ENCODE results near the gene RBM24.
"Not testable (repeated sequence)": the region's sequence is repeated elsewhere in the genome, so short reads cannot be mapped to it uniquely, and the experiment has no call there.

RBM24 gene

DNA sequence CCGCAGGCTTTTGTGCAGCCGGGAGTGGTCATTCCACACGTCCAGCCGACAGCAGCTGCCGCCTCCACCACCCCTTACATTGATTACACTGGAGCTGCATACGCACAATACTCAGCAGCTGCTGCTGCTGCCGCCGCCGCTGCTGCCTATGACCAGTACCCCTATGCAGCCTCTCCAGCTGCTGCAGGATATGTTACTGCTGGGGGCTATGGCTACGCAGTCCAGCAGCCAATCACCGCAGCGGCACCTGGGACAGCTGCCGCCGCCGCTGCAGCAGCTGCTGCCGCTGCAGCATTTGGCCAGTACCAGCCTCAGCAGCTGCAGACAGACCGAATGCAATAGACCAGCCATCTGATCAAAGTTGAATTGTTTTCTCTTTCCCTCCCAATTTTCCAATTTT, 10.6 kb downstream of the RBM24 start:
- DNase-seq: no peak

DNA sequence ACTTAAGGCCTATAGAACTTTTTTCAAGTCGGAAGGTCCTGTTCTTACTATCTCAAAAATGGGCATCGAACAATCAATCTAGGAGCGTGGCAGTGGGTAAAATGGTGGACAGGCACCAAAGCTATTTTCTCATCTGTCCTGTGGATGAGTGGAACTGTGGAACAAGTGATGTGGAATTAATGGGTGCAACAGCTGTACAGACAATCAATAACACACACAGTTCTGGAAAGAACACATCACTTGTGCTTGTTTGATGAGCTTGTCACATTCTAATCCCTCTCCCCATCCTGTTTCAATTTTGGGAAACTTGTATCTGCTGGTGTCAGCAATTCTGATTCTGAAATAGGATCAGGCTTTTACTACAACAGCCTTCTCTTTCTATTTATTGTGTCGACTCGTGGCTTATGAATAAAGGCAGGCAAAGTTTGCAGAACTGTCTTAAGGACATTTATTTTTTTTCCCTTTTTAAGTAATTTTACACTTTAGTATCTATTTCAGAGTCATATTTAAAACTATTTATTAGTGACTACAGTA, 11.5 kb downstream of the RBM24 start:
- no peak for DNase-seq

DNA sequence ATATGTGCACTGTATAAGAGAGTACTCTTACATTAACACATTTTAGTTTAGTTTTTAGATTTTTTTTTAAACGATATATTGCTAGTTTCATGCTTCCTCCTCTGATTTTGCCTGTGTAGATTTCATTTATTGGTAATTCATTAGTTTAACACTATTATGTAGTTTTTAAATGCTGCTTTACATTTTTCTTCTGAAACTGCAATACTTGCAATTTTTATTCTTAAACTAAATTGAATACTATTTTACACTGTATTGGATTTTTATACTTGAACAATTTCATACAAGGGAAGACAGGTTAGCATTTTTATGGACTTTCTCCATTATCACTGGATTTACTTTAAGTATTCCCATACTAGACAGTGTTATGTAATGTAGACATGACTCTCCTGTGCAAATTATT, 12.2 kb downstream of the RBM24 start:
- DNase-seq: no peak

DNA sequence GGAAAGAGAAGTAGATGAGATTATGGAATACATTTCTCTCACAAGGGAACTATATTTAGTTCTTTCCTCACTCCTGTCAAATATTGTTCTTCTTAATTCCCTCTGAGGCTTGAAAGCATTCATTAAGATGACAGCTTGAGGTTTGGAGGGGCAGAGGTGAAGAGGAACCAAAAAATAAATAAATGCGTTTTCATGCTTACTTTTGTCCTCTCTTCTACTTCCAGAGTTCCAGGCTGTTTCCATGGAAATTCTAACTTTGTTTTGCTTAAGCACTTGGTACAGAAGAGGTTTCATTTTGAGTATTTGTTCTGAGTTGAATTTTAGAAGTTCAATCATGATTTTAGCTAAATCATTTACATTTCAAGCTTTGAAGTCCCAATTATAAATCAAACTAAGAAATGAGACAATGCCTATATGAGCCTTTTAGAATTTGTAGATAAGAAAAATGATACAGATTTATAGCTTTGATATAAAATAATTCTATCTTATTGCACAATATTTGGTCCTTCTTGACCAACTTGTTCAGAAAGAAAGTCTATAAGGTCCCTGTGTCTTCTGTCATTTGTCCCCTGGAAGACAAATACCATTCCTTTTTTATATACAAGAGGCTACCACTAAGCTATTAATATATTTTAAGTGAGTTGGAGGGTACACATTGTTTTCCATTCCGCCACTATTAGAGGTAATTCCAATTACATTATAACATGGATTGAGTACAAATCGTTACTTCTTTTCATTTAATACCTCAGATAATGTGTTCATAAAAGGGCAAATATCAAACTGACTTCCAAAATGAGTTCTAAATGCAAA, 16.3 kb downstream of the RBM24 start:
- DNase-seq: no peak

DNA sequence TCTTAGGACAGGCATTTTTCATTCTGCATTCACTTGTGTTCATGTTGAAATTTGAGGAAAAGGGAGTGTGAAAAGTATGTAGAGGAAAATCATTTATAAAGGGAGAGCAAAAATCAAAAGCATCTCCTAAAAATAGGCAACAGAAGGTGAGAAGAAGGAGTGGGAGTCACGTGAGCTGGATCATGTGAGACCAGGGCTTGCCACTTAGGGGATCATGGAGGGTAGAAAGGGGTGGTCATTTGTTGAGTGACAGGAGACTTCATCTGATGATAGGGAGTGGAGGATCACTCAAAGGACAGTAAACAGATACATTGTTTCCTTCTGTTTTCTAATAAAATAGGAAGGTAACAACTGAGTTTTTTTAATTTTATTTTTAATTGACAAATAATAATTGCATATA, 17.1 kb downstream of the RBM24 start:
- DNase-seq: no peak

DNA sequence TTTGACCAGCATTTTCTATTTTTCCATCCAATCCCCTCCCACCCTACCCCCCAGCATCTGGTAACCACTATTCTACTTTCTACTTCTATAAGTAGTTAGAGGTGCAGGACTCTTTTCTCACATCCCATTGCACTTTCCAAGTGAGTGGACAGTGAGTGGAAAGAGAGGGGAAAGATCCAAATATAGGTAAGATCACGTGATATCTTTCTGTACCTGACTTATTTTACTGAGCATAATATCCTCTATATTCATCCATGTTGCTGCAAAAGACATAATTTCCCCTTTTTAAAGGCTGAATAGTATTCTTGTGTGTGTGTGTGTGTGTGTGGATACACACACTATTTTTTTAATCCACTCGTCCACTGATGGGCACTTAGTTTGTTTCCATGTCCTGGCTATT, 18.1 kb downstream of the RBM24 start:
- DNase-seq: no peak

DNA sequence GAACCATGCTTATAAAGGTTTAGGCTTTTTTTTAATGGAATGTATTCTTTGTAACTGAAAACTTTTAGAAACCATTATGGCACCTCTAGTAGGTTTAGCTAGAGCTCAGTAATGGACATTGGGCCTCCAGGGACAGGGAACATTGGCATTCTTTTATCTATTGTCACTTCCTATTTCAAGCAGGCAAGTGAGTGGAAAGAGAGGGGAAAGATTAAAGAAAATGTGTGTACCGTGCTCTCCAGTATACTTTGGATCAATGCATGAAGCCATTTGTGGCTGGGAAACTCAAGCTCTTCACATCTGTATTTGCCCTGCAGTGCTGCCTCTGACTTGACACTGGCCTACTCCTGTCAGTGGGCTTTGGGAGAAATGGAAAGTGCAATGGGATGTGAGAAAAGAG, 18.6 kb downstream of the RBM24 start:
- no peak for DNase-seq

DNA sequence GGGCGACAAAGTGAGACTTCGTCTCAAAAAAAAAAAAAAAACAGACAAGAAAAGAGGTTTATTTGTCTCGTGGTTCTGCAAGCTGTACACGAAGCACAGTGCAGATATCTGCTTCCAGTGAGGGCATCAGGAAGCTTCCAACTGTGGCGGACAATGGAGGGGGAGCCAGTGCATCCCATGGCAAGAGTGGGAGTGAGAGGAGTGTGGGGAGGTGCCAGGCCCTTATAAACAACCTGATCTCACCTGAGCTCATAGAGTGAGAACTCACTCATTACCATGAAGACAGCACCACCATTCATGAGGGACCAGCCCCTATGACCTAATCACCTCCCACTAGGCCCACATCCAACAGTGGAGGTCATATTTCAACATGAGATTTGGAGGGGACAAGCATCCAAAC, 19.5 kb downstream of the RBM24 start:
- DNase-seq: no peak

DNA sequence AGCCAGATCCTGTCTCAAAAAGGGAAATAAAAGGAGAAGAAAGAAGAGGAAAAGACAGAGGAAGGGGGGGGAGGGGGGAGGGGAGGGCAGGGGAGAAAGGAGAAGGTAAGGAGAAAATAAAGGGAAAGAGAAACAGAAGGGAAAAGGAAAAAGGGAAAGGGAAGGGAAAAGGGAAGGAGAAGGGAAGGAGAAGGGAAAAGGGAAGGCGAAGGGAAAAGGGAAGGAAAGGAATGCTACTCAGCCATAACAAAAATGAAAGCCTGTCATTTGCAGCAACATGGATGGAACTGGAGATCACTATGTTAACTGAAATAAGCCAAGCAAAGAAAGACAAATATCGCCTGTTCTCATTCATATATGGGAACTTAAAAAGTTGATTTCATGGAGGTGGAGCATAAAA, 22.3 kb downstream of the RBM24 start:
- DNase-seq: no peak

DNA sequence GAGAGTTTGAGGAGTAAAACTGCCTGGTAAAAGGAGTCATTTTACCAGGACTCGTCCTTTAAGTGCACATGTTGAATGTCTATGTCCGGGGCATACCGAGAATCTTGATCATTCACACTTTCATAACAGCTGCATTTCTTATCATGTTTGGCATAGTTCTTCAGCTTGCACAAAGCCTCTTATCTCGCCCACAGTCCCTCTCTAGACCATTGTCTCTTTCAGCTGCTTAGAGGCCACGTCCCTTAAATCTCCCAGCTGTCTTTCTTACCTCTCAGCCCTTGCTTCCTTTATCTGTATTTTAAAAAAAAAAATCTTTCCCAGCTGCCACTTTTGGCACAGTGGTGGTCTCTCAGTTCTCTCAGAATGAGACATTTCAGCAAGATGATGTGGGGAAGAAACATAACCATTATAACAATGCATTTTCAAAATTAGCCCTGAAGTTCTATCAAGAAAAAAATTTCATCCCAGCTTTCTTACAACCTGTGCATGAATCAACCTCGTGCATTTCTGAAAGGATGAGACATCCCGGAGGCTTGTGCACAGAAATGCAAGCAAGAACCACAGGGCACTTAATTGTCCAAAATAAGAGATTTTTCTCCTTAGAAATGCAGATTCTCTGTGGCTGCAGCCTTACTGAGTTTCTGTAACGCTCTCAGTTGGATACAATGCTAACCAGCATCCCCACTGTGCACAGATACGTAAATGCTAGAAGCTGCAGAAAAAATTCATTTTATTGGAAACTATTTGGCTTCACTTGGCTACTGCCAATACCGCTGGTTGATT, 24.2 kb downstream of the RBM24 start:
- DNase-seq: no peak

DNA sequence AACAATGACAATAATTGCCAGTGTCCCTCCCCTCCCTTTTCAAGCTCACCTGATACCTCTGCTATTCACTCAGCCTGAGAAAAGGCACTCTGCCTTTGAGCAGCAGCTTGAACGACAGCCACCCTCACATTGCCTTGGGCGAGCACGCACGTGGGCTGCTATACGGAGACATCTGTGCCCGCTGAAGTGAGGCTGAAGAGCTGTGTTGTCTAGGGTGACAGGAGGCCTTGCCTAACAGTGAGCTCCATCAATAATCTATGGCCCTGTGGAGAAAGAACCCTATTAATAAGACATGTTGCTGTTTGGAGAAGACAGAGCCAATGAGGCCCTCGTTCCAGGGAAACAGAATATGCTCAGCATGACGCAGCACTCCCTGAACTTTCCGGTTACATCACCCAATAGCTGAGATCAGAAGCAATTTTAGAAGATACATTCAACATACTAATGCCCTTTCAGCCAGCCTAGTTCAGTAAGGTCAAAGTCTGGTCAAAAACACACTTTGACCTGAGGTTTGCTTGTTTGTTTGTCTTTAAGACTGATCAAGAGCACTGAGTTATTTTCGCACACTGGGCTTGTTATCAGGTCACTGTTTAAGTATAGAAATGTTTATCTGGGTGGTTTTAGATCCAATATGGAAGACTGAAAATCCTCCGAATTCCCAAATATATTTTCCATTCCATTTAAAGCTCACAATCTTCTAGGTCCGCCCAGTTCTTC, 30.6 kb downstream of the RBM24 start:
- no peak for DNase-seq

DNA sequence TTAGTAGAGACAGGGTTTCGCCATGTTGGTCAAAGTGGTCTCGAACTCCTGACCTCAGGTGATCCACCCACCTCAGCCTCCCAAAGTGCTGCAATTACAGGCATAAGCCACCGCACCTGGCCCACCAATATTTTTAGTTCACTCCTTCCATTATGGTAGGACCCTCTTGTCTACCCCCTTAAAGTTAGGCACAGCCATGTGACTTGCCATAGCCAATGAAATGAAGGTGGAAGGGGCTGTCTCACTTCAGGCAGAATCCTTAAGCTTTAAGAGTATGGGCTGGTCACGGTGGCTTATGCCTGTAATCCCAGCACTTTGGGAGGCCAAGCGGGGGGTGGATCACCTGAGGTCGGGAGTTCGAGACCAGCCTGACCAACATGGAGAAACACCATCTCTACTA, 32.1 kb downstream of the RBM24 start:
- not testable (repeated sequence) for DNase-seq

DNA sequence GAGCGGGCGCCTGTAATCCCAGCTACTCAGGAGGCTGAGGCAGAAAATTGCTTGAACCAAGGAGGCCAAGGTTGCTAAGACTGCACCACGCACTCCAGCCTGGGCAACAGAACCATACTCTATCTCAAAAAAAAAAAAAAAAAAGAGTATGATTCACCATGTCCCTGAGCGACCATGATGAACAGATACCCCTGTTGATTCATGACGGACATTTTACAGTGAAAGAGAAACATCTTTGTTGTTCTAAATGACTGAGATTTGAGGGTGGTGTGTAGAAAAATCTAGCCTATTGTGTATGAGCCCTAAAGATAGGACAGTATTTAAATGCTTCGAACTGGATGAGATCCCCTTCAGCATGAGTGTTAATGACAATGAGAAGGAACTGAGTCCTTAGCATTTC, 32.8 kb downstream of the RBM24 start:
- no peak for DNase-seq

DNA sequence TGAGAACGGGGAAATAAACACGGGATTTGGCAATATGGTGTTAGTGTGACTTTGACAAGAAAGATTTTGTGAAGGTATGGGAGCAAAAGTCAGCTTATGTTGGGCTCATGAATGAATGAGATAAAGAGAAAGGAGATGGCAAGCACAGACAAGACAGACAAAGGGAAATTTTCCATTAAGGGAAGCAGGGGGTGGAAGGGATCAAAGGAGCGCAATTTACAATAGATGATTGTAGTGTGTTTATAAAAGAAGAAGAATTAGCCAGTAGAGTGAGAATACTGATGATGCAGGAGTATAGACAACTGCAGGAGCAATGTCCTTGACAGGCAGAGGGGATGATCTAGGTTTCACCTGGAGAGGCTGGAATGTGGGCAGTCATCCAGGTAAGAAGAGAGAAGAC, 34.1 kb downstream of the RBM24 start:
- DNase-seq: no peak

DNA sequence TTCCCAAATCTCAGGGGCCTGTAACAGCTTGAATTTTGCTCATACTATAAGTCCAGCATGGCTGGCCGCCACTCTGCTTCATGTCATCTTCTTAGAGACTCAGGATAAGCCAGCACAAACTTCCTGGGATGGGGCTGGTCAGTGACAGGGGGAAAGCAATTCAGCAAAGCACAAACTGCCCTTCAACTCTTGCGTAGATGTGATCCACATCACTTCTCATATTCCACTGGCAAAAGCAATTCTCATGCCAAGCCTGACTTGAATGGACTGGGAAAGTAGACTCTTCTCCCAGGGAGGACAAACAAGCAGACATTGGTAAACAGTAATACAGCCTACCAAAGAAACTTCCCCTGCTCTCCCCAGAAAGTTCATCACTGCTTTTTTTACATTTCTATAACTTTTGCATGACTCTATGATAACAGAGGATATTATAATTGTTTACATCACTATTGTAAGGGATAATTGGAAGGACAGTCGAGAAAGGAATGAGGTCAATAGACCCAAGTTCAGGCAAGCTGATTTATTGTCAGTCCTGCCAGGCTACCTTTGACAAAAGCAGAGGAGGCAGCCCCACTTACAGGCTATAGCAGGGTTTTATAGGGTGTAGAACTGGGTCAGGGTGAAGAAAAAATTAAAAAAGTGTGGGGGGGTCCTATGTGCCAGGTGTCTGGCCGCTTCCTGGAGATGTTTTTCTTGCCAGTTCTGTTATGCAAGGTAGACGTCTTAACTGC, 37.4 kb downstream of the RBM24 start:
- no peak for DNase-seq

DNA sequence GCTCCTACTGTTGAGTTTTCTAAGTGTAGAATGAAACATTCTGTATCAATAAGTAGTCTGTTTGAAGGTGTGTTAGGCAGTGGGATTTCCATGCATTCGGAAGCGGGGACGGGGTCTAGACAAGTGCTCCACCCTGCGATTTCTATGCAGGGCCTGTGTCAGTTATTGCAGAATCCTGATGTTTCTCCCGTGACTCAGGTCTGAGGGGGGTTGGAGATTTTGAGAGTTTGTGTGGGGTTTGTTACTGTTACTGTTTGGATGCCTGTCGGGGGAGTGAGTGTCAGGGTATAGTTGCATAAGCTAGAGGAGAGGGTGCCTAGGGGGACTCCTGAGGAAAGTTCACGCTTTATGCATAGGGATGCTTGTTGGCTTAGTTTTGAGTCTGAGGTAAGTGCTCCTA, 39.1 kb downstream of the RBM24 start:
- DNase-seq: not testable (repeated sequence)

DNA sequence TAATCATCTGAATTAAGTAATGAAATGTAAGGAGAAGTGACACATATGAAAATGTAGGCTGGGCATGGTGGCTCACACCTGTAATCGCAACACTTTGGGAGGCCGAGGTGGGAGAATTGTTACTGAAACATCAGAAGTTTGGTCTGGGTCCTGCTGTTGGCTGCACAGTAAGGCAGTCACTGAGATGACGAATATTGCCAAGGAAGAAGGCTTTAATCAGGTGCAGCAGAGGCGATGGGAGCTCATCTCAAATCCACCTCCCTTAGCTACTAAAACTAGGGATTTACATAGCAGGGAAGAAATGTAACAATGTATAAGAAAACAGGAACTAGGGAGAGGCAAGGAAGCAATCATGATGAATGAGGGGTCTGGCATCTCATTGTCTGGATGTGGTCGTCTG, 50.1 kb downstream of the RBM24 start:
- no peak for DNase-seq

DNA sequence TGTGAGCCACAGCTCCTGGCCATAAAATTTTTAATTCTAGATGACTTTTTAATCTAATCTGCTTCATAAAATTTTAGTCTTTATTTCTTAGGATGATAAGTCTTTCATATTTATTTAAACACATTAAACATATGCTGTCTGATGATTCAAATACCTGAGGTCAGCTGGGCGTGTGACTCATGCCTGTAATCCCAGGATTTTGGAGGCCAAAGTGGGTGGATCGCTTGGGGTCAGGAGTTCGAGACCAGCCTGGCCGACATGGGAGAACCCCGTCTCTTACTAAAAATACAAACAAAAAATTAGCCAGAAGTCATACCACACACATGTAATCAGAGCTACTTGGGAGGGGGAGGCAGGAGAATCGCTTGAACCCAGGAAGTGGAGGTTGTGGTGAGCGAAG, 53.1 kb downstream of the RBM24 start:
- DNase-seq: no peak

DNA sequence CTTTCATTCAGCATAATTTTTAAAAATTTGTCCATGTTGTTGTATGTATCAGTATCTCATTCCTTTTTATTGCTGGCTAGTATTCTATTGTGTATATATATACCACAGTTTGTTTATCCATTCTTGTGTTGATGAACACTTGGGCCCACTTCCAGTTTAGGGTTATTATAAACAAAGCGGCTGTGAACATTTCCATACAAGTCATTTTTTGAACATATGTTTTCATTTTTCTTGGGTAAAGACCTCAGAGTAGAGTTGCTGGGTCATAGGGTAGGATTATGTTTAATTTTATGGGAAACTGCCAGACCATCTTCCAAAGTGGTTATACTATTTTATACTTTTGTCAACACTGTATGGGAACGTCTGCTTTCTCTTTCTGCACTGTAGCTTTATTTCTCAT, 55.3 kb downstream of the RBM24 start:
- DNase-seq: no peak

DNA sequence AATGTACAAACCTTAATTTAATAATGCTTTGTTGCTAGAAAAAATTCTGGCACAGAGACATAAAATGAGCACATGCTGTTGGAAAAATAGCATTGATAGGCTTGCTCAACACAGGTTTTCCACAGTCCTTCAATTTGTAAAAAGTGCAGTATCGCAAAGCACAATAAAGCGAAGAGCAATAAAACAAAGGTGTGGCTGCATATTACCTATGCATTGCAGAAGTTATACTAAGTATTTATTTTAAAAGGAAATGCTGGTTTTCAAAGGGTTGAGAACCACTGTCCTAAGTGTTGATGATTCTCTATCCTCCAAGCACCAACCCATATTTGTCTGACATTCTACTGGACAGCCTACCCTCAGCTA, 58.1 kb downstream of the RBM24 start:
- DNase-seq: no peak

DNA sequence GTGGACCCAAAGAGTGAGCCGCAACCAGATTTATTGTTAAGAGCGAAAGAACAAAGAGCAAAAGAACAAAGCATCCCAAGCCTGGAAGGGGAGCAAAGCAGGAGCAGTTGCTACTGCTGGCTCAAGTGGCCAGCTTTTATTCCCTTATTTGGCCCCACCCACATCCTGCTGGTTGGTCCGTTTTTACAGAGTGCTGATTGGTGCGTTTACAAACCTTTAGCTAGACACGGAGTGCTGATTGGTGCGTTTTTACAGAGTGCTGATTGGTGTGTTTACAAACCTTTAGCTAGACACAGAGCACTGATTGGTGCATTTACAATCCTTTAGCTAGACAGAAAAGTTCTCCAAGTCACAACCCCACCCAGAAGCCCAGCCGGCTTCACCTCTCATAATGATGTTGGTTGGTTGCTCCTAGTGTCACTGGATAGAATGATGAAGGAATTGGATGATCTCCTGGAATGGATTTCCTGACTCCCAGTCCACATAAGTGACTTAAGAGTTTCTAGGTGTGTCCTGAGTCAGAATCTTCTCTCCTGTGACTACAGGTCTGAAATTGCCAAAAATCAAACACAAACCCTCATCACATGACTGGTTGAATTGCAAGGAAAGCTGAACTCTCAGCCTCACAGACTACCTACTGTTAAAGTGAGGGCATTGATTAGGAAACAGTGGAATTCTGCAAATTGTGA, 60.1 kb downstream of the RBM24 start:
- DNase-seq: no peak

DNA sequence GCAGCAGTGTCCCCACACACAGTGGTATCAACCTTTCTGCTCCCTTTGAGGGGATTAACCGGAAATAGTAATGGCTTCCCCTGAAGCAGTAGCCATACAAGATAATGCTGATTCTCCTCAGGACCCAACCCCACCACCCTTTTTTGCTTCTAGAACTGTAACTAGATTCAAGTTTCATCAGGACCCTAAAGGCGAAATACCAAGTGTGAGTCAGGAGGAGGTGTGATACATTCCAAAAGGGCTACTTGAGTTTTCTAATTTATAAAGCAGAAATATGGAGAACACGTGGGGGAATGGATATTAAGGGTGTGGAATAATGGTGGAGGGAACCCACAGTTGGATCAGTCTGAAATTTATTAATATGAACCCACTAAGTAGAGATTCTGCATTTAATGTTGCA, 60.7 kb downstream of the RBM24 start:
- no peak for DNase-seq
